Myometrial cell (primary cell): ENCODE data around the gene SAP30L. TPM values are rescaled to one million over a fixed set of nuclear protein-coding genes. Genes with fewer than 3 reads are reported as not detected.

Experiments used
- total RNA-seq: library from RNA; depleted of rRNA; stranded (reverse); fragments of >200 nt; gene quantifications from 2 replicates; pipeline ENCODE4 v1.2.3, GENCODE V29; 2015

SAP30L gene
- total RNA-seq, result 18.2 and 54.8 TPM in 2 replicates

GRCh38 chr5:154445422-154446194, at the start of gene SAP30L:
Gene SAP30L, plus strand, starts transcription at chr5:154445997. Its CDS starts 608 bp downstream, at chr5:154446605.

GRCh38 chr5:154478224-154478565, 32.4 kb downstream of the SAP30L start, which contains the start of gene HAND1:
Gene HAND1, minus strand, starts transcription at chr5:154478227. Its CDS starts 219 bp downstream, at chr5:154478008.

Other genes with a start within 250 kb of the SAP30L start
- 0.18 and 1.2 TPM in 2 replicates for gene HAND1, start 32.2 kb downstream of the SAP30L start, total RNA-seq